HCT116 (cell line): Measurements from ENCODE around the gene C14orf132. TPM values are rescaled to one million over a fixed set of nuclear protein-coding genes. Genes with fewer than 3 reads are reported as not detected.

Source experiments
- ATAC-seq: fragments of 200-7000 bp; cut with Tn5 transposase; 2 replicates; pipeline ENCODE4 v1.9.1; 2020; ENCODE audit warnings: mild to moderate bottlenecking, moderate library complexity
- BruUV-seq: library from RNA; stranded (reverse); fragments of 400-500 nt; replicated peaks from 2 replicates; lab custom pipeline; 2021; lab: Mats Ljungman, UMichigan
- CTCF ChIA-PET: fragments of 300-600 bp; sonication (Branson Sonifier 250); formaldehyde crosslinking; loops from one replicate; lab custom pipeline; 2021; ENCODE audit warnings: antibody characterized with exemption; lab: Charles Lee
- POLR2A ChIA-PET: fragments of 300-600, 350-600 bp; sonication (Branson Sonifier 250); formaldehyde crosslinking; loops from one replicate; lab custom pipeline; 2021; ENCODE audit warnings: antibody characterized with exemption; lab: Charles Lee
- RAD21 ChIA-PET, 2 experiments: fragments of 300-600 bp; sonication (Branson Sonifier 250); formaldehyde crosslinking; loops; one replicate each; lab custom pipeline; 2023; ENCODE audit warnings: low total read pairs in 2 of 2; ENCODE audit not compliant: uncharacterized antibody in 2 of 2, unreplicated experiment in 2 of 2, low non-redundant PET in 1 of 2; lab: Charles Lee
- DNase-seq: peaks from one replicate; pipeline ENCODE4 v3.0.0-alpha.2; 2010; ENCODE audit warnings: low read depth, low spot score
- H2AFZ ChIP-seq: fragments of 200-600 bp; shearing (Covaris generic), sonication (generic); 2 replicates; pipeline ENCODE4 v1.6.1; 2017; ENCODE audit warnings: low read depth, mixed run types, mixed read lengths, antibody characterized with exemption, low read length; ENCODE audit not compliant: poor library complexity, severe bottlenecking
- H3K27ac ChIP-seq: 2 replicates; pipeline ENCODE4 v1.5.1; 2012; ENCODE audit warnings: low read depth, low read length
- H3K27me3 ChIP-seq: fragments of 200-600 bp; sonication (generic); 2 replicates; pipeline ENCODE4 v1.6.1; 2016; ENCODE audit warnings: mixed run types, low read length, mixed read lengths; ENCODE audit not compliant: insufficient read depth
- H3K36me3 ChIP-seq, 2 experiments: fragments of 200-500 bp in 1 of 2; fragments of 200-600 bp in 1 of 2; sonication (Bioruptor generic) in 1 of 2; sonication (generic) in 1 of 2; 2 replicates each; pipeline versions ENCODE4 v1.5.1 to v1.6.1; 2014 to 2016; ENCODE audit warnings: low read length in 2 of 2, inconsistent platforms in 1 of 2, mixed read lengths in 1 of 2, mixed run types in 1 of 2; ENCODE audit not compliant: insufficient read depth in 2 of 2, control insufficient read depth in 1 of 2
- H3K4me1 ChIP-seq, 2 experiments: fragments of 200-600 bp in 1 of 2; sonication (generic) in 1 of 2; 2 replicates each; pipeline versions ENCODE4 v1.5.1 to v1.6.1; 2012 to 2017; ENCODE audit warnings: low read length in 2 of 2, inconsistent platforms in 1 of 2, mild to moderate bottlenecking in 1 of 2, mixed read lengths in 1 of 2, mixed run types in 1 of 2, moderate library complexity in 1 of 2; ENCODE audit not compliant: insufficient read depth in 2 of 2, control insufficient read depth in 1 of 2
- H3K4me2 ChIP-seq: fragments of 200-600 bp; sonication (generic); 2 replicates; pipeline ENCODE4 v1.6.1; 2017; ENCODE audit warnings: mixed run types, low read length, mixed read lengths
- H3K4me3 ChIP-seq, 2 experiments: fragments of 200-600 bp in 1 of 2; sonication (generic) in 1 of 2; replicated peaks in 1 of 2; 2 replicates each; pipeline ENCODE4 v1.5.1; 2011 to 2016; ENCODE audit warnings: low read length in 2 of 2, control low read depth in 1 of 2, low read depth in 1 of 2, mild to moderate bottlenecking in 1 of 2, mixed read lengths in 1 of 2, mixed run types in 1 of 2
- H3K79me2 ChIP-seq: fragments of 200-600 bp; sonication (generic); 2 replicates; pipeline ENCODE4 v1.6.1; 2017; ENCODE audit warnings: mild to moderate bottlenecking, mixed run types, low read length, moderate library complexity, mixed read lengths; ENCODE audit not compliant: insufficient read depth
- H3K9ac ChIP-seq: fragments of 200-600 bp; sonication (generic); 2 replicates; pipeline ENCODE4 v1.6.1; 2016; ENCODE audit warnings: low read length, mixed read lengths
- H3K9me2 ChIP-seq: fragments of 200-600 bp; sonication (generic), shearing (Covaris generic); 2 replicates; pipeline ENCODE4 v1.6.1; 2017; ENCODE audit warnings: mixed run types, mild to moderate bottlenecking, moderate library complexity; ENCODE audit not compliant: insufficient read depth
- H3K9me3 ChIP-seq, 2 experiments: fragments of 200-500 bp in 1 of 2; fragments of 200-600 bp in 1 of 2; sonication (Bioruptor generic) in 1 of 2; sonication (generic) in 1 of 2; 2 replicates each; pipeline ENCODE4 v1.6.1; 2014 to 2017; ENCODE audit warnings: low read length in 2 of 2, mixed read lengths in 2 of 2, inconsistent platforms in 1 of 2, low read depth in 1 of 2, mild to moderate bottlenecking in 1 of 2, mixed run types in 1 of 2, moderate library complexity in 1 of 2; ENCODE audit not compliant: control insufficient read depth in 1 of 2, insufficient read depth in 1 of 2
- H4K20me1 ChIP-seq: fragments of 200-600 bp; sonication (generic), shearing (Covaris generic); 2 replicates; pipeline ENCODE4 v1.6.1; 2017; ENCODE audit warnings: mixed run types, mild to moderate bottlenecking, moderate library complexity; ENCODE audit not compliant: insufficient read depth
- CBX3 ChIP-seq: IDR thresholded peaks from 2 replicates; pipeline ENCODE4 v1.6.1; 2012; ENCODE audit warnings: low read depth
- FOSL1 ChIP-seq: IDR thresholded peaks from 2 replicates; pipeline ENCODE4 v1.6.1; 2012; ENCODE audit warnings: low read depth
- JUND ChIP-seq: IDR thresholded peaks from 2 replicates; pipeline ENCODE4 v1.6.1; 2012
- POLR2AphosphoS5 ChIP-seq: IDR thresholded peaks from 2 replicates; pipeline ENCODE4 v1.6.1; 2011; ENCODE audit warnings: mild to moderate bottlenecking, low read depth, low read length, moderate library complexity
- SIN3A ChIP-seq: IDR thresholded peaks from 2 replicates; pipeline ENCODE4 v1.6.1; 2012; ENCODE audit warnings: low read depth
- SRF ChIP-seq: IDR thresholded peaks from 2 replicates; pipeline ENCODE4 v1.6.1; 2012; ENCODE audit warnings: low read depth
- TCF7L2 ChIP-seq: IDR thresholded peaks from 2 replicates; pipeline ENCODE4 v1.7.0; 2011; ENCODE audit warnings: borderline replicate concordance, inconsistent platforms; ENCODE audit not compliant: insufficient read depth, insufficient read length; ENCODE audit errors: extremely low read depth
- YY1 ChIP-seq: IDR thresholded peaks from 2 replicates; pipeline ENCODE4 v1.6.1; 2011; ENCODE audit warnings: low read length, low read depth, moderate library complexity, mild to moderate bottlenecking; ENCODE audit not compliant: insufficient replicate concordance; ENCODE audit errors: extremely low read depth
- ZNF274 ChIP-seq: fragments of 200-500 bp; sonication (Bioruptor generic); IDR thresholded peaks from 2 replicates; pipeline ENCODE4 v1.6.1; 2014; ENCODE audit warnings: mild to moderate bottlenecking, low read depth, low read length, inconsistent platforms
- intact Hi-C: fragments of 100-400 bp; cut with micrococcal nuclease; formaldehyde crosslinking; loops from 2 replicates; pipeline ENCODE4 v1.10.0; 2022
- total RNA-seq: library from RNA; stranded (reverse); gene quantifications from one replicate; pipeline ENCODE4 v1.2.1, GENCODE V29; 2021; ENCODE audit not compliant: unreplicated experiment
- TF ChIP-seq, protein P1 (sequence below): IDR thresholded peaks from 2 replicates; pipeline ENCODE4 v1.6.1; 2012; ENCODE audit warnings: low read depth
- TF ChIP-seq, protein P2 (sequence below): IDR thresholded peaks from 2 replicates; pipeline ENCODE4 v1.6.1; 2012

The C14orf132 gene
- total RNA-seq, 1 experiment from 2014 or later: 3.4 TPM

DNA sequence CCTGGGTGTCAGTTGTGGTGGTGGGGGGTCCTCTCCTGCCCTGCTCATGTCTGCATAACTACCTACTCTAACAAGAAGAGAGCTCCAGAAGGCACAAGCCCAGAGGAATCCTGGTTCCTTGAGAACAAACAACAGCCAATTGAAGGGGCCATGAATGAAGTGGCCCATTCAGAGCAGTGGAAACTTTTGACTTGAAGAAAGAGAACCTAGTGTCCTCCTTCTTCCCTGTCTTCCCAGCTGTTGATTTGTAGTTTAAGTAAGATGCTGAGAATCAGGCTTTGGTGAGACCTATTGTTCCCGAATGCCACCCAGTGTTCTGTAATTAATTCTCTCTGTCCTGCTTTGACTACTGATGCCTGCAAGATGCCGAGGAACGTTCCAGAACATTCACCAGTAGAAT lies 79.2 kb downstream of the C14orf132 start:
- no peak for TF ChIP-seq SRF
- TF ChIP-seq, protein P1, sequence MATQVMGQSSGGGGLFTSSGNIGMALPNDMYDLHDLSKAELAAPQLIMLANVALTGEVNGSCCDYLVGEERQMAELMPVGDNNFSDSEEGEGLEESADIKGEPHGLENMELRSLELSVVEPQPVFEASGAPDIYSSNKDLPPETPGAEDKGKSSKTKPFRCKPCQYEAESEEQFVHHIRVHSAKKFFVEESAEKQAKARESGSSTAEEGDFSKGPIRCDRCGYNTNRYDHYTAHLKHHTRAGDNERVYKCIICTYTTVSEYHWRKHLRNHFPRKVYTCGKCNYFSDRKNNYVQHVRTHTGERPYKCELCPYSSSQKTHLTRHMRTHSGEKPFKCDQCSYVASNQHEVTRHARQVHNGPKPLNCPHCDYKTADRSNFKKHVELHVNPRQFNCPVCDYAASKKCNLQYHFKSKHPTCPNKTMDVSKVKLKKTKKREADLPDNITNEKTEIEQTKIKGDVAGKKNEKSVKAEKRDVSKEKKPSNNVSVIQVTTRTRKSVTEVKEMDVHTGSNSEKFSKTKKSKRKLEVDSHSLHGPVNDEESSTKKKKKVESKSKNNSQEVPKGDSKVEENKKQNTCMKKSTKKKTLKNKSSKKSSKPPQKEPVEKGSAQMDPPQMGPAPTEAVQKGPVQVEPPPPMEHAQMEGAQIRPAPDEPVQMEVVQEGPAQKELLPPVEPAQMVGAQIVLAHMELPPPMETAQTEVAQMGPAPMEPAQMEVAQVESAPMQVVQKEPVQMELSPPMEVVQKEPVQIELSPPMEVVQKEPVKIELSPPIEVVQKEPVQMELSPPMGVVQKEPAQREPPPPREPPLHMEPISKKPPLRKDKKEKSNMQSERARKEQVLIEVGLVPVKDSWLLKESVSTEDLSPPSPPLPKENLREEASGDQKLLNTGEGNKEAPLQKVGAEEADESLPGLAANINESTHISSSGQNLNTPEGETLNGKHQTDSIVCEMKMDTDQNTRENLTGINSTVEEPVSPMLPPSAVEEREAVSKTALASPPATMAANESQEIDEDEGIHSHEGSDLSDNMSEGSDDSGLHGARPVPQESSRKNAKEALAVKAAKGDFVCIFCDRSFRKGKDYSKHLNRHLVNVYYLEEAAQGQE: no peak
- TF ChIP-seq ZNF274: no peak
- no peak for TF ChIP-seq CBX3
- TF ChIP-seq POLR2AphosphoS5: no peak
- TF ChIP-seq FOSL1: no peak
- no peak for TF ChIP-seq YY1
- TF ChIP-seq TCF7L2: no peak
- no peak for TF ChIP-seq JUND
- TF ChIP-seq SIN3A: no peak
- TF ChIP-seq, protein P2, sequence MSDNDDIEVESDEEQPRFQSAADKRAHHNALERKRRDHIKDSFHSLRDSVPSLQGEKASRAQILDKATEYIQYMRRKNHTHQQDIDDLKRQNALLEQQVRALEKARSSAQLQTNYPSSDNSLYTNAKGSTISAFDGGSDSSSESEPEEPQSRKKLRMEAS: no peak
- no peak overlapping the region for H3K4me2 ChIP-seq

More for the DNA sequence above, 79.2 kb downstream of the C14orf132 start:
- no peak overlapping the region for H3K4me3 ChIP-seq
- H3K27me3 ChIP-seq: no peaks in the 10 kb centered on the region
- no peaks in the 10 kb centered on the region for H4K20me1 ChIP-seq
- DNase-seq (no peak), ATAC-seq (no peak)
- intact Hi-C loops: no loop called here
- no peak overlapping the region for H2AFZ ChIP-seq
- H3K9me2 ChIP-seq: no peaks in the 10 kb centered on the region
- no peaks in the 10 kb centered on the region for H3K79me2 ChIP-seq
- no TSS peak for BruUV-seq
- H3K27ac ChIP-seq: no peak overlapping the region
- no peaks in the 10 kb centered on the region for H3K9me3 ChIP-seq
- ChIA-PET CTCF (no interaction called here), RAD21 (no interaction called here), POLR2A (no interaction called here)
- H3K4me1 ChIP-seq: no peaks in the 10 kb centered on the region
- H3K36me3 ChIP-seq: no peaks in the 10 kb centered on the region
- no peak overlapping the region for H3K9ac ChIP-seq
